Urinary bladder (tissue), 4 donors: ENCODE data around the gene CPED1. TPM values are rescaled to one million over a fixed set of nuclear protein-coding genes. Genes with fewer than 3 reads are reported as not detected.
"Not testable (repeated sequence)": the region's sequence is repeated elsewhere in the genome, so short reads cannot be mapped to it uniquely, and the experiment has no call there.

Source experiments
- DNase-seq: peaks from one replicate; pipeline ENCODE4 v3.0.0-alpha.2; 2015; ENCODE audit errors: extremely low spot score
- H3K27ac ChIP-seq: one replicate; pipeline ENCODE4 v1.5.1; 2013; ENCODE audit warnings: low read depth, mild to moderate bottlenecking, moderate library complexity
- H3K36me3 ChIP-seq: one replicate; pipeline ENCODE4 v1.6.1; 2013; ENCODE audit warnings: mild to moderate bottlenecking, moderate library complexity; ENCODE audit not compliant: insufficient read depth
- H3K4me1 ChIP-seq: one replicate; pipeline ENCODE4 v1.6.1; 2013; ENCODE audit warnings: mild to moderate bottlenecking, moderate library complexity; ENCODE audit not compliant: insufficient read depth
- H3K4me3 ChIP-seq: one replicate; pipeline ENCODE4 v1.5.1; 2013; ENCODE audit warnings: low read depth, low read length
- WGBS: extraction: QIAGEN DNeasy Blood & Tissue Kit; methylation state at CpG from one replicate; pipeline ENCODE4 v1.1.7; 2013; 5-methylcytosine and 5-hydroxymethylcytosine counted together
- polyA plus RNA-seq: library from polyadenylated mRNA; stranded (reverse); fragments of 200-250 nt; gene quantifications from one replicate; pipeline ENCODE4 v1.2.3, GENCODE V29; 2013
- total RNA-seq: library from RNA; depleted of rRNA; stranded (reverse); fragments of >200 nt; gene quantifications from one replicate; pipeline ENCODE4 v1.2.3, GENCODE V29; 2014
- donor health status: healthy with polysubstance abuse.
- donor health status: healthy.

The CPED1 gene
- total and polyA plus RNA-seq, 2 donors, result 33.4 to 78.4 TPM

GRCh38 chr7:121274467-121274866, 286.0 kb downstream of the CPED1 start:
- H3K36me3 ChIP-seq, result peaks cover 1% of the 10 kb centered on the region
- DNase-seq, result no peak
- peaks cover 1% of the 10 kb centered on the region for H3K4me1 ChIP-seq
- WGBS, result 80% methylated on average over 2 of the region's 2 CpGs
- H3K27ac ChIP-seq, result no peak overlapping the region
- H3K4me3 ChIP-seq, result no peak overlapping the region

- 84% methylated on average over 3 of the region's 3 CpGs for WGBS
- H3K4me3 ChIP-seq, result no peak overlapping the region
- H3K4me1 ChIP-seq, result peaks cover 1% of the 10 kb centered on the region
- peaks cover 2% of the 10 kb centered on the region for H3K36me3 ChIP-seq
- H3K27ac ChIP-seq, result no peak overlapping the region
- DNase-seq, result no peak
Observed at GRCh38 chr7:121275204-121275603, 286.7 kb downstream of the CPED1 start.

DNA sequence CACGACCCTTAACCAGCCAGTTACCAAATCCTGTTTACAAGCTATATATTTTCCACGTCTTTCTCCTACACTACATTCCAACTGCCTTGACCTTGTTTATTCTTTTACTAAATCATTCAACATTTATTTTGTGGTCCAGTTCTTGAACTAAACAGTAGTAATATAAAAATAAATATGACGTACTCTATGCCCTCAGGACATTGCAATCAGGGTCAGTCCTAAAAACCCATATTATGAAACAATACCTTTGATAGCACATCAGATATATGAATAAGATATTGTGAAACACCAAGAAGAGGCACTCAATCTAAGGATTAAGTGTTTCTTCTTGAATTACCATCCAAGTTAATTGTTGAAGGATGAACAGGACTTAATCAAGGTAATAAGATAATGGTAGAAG, 287.8 kb downstream of the CPED1 start:
- Histone ChIP-seq H3K4me3 (no peak overlapping the region), H3K4me1 (peaks cover 1% of the 10 kb centered on the region), H3K36me3 (peaks cover 2% of the 10 kb centered on the region), H3K27ac (no peak overlapping the region)
- DNase-seq, result no peak
- WGBS, result 66% methylated on average over 3 of the region's 3 CpGs

DNA sequence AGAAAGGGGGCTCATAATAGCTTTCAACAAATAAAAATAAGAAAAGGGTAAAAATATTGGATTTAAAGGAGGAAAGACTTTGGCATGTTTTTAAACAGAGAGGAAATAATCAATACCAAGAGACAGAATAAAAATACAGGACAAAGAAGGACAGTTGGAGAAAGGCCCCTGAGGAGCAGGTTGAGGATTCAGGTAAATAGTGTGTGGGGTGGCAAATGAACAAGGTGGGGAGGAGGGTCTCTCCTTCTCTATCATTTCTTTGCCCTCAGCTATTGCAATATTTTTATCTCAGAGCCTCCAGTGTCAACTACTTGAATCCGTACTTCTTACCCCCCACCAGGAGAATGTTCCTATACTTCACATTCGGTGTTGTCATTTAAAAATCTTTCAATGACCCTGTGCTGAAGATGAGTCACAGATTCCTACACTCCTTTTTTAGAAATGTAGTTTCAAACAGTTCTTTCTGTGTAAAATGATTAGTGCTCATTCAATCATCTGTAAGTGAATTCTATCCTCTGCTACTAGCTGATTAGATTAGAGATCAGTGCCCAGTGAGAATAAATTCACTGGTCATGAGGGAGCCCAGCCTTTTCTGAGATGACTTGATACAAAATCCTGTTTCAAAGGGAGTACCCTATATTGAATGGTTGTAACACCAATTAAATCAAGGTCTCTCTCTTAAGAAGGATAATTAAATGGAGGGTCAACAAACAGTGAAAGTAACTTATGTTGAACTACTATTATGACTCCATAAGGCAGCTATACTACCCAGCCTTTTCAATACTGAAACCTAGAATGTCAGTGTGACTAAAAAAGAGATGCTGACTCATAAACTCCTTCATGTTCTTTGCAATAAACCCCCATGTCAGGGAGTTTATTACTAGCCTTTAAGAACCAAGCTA, 289.9 kb downstream of the CPED1 start:
- peaks cover 1% of the 10 kb centered on the region for H3K4me1 ChIP-seq
- H3K36me3 ChIP-seq, result peaks cover 2% of the 10 kb centered on the region
- no peak overlapping the region for H3K4me3 ChIP-seq
- DNase-seq, result no peak
- H3K27ac ChIP-seq, result no peak overlapping the region
- WGBS, result 76% methylated on average over 2 of the region's 2 CpGs

- no peak overlapping the region for H3K4me3 ChIP-seq
- WGBS, result 90% methylated on average over 2 of the region's 2 CpGs
Observed at GRCh38 chr7:121279060-121279620, 290.6 kb downstream of the CPED1 start.

GRCh38 chr7:121279822-121280221, 291.3 kb downstream of the CPED1 start:
- H3K4me3 ChIP-seq, result no peak overlapping the region
- WGBS, result 88% methylated on average over 4 of the region's 4 CpGs
- H3K4me1 ChIP-seq, result no peaks in the 10 kb centered on the region
- H3K27ac ChIP-seq, result no peak overlapping the region
- no peak for DNase-seq
- H3K36me3 ChIP-seq, result peaks cover 2% of the 10 kb centered on the region

More at GRCh38 chr7:121279060-121279620, 290.6 kb downstream of the CPED1 start:
- Histone ChIP-seq H3K36me3 (peaks cover 2% of the 10 kb centered on the region), H3K4me1 (no peaks in the 10 kb centered on the region), H3K27ac (no peak overlapping the region)
- DNase-seq, result no peak

DNA sequence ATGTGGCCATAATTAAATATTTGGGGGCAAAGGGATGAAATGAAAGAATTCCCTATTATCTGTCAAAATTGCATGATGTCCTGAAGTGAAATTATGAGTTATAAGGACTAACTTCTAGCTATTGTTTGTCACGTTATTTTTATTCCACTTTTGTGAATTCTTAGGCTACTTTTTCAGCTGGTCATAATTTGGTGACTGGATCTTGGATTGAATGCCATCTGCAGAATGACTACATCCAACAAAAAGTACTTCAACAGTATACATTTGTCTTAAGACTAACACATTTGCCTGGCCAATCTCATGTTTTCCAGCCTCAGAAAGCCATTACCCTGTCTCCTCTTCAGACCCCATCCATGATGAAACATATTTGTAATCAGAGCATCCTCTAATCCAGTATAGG, 292.1 kb downstream of the CPED1 start:
- 82% methylated on average over 1 of the region's 1 CpG for WGBS
- DNase-seq, result no peak
- Histone ChIP-seq H3K36me3 (peaks cover 2% of the 10 kb centered on the region), H3K4me3 (no peak overlapping the region), H3K4me1 (no peaks in the 10 kb centered on the region), H3K27ac (no peak overlapping the region)

DNA sequence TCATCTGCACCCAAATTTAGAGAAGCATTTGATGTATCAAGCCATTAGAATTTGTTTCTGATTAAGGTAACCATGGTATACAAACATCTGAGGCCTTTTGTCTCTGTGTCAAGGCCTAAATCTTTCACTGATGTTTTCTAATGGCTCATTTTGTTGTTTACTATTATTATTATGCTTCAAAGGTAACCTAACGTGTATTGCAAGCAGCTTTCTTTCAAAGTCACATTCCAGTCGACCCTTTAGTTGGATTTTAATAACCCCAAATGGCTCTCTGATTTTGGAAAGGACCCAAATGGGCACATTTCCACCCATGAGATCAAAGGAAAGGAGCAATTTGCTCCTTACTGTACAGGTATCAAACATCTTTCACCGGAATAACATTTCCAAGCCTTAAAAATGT, 293.6 kb downstream of the CPED1 start:
- 77% methylated on average over 3 of the region's 3 CpGs for WGBS
- no peak for DNase-seq
- no peaks in the 10 kb centered on the region for H3K4me1 ChIP-seq
- peaks cover 2% of the 10 kb centered on the region for H3K36me3 ChIP-seq
- H3K27ac ChIP-seq, result no peak overlapping the region
- no peak overlapping the region for H3K4me3 ChIP-seq

GRCh38 chr7:121285066-121285667, 296.7 kb downstream of the CPED1 start:
- no peaks in the 10 kb centered on the region for H3K36me3 ChIP-seq
- WGBS, result 98% methylated on average over 1 of the region's 1 CpG

DNA sequence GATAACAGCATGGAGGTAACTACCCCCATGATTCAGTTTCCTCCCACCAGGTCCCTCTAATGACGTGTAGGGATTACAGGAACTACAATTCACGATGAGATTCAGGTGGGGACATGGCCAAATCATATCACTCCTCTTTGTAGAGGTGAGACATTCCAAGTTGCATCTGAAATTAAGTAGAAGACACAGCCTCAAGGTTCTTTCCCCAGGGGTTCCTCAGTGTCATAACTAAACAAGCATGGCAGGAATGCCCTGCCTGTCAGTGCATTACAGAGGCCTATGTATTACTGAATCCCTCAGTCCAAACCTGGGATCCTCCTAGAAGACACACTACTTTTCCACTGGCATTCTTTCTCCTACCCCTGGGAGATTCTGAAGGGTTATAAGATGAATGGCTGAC, 297.7 kb downstream of the CPED1 start:
- Histone ChIP-seq H3K4me1 (no peaks in the 10 kb centered on the region), H3K4me3 (no peak overlapping the region), H3K36me3 (no peaks in the 10 kb centered on the region), H3K27ac (no peak overlapping the region)
- no peak for DNase-seq
- WGBS, result 95% methylated on average over 2 of the region's 2 CpGs

More at GRCh38 chr7:121285066-121285667, 296.7 kb downstream of the CPED1 start:
- no peak for DNase-seq
- Histone ChIP-seq H3K4me1 (no peaks in the 10 kb centered on the region), H3K4me3 (no peak overlapping the region), H3K27ac (no peak overlapping the region)

GRCh38 chr7:121286742-121287734, 298.5 kb downstream of the CPED1 start:
- no peak for DNase-seq
- WGBS, result 89% methylated on average over 6 of the region's 6 CpGs
- H3K27ac ChIP-seq, result no peak overlapping the region
- H3K4me3 ChIP-seq, result no peak overlapping the region
- no peaks in the 10 kb centered on the region for H3K36me3 ChIP-seq
- no peaks in the 10 kb centered on the region for H3K4me1 ChIP-seq

DNA sequence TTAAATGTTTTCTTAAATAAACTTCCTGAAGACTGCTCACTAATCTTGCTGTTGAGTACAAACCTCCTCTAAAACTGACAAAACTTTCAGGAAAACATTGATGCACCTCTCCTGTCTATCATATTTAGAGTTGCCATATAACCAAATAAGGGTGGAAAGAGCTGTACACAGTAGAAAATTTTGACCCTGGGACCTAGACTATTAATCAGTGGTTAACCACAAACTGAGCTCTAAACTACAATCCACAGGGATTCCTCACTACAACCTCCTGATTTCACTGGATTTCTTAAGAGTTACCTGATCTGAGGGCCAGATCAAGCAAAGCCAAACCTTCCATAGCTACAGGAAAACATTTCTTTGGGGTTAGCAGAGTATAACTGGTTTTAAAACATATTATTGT, 300.4 kb downstream of the CPED1 start:
- H3K4me3 ChIP-seq, result no peak overlapping the region
- no peak overlapping the region for H3K27ac ChIP-seq
- no peaks in the 10 kb centered on the region for H3K4me1 ChIP-seq
- H3K36me3 ChIP-seq, result no peaks in the 10 kb centered on the region
- no peak for DNase-seq

DNA sequence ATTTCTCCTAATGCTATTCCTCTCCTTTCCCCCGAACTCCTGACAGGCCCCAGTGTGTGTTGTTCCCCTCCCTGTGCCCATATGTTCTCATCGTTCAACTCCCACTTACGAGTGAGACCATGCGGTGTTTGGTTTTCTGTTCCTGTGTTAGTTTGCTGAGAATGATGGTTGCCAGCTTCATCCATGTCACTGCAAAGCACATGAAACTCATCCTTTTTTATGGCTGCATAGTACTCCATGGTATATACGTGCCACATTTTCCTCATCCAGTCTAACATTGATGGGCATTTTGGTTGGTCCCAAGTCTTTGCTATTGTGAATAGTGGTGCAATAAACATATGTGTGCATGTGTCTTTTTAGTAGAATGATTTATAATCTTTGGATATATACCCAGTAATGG, 301.4 kb downstream of the CPED1 start:
- DNase-seq, H3K4me3 ChIP-seq, H3K4me1 ChIP-seq, H3K36me3 ChIP-seq, H3K27ac ChIP-seq: not testable (repeated sequence)
- WGBS, result 97% methylated on average over 5 of the region's 5 CpGs
